Psoas muscle (tissue), 8 donors: ENCODE measurements around the gene IL23R. TPM values are rescaled to one million over a fixed set of nuclear protein-coding genes. Genes with fewer than 3 reads are reported as not detected.
"Not testable (repeated sequence)": the region's sequence is repeated elsewhere in the genome, so short reads cannot be mapped to it uniquely, and the experiment has no call there.

Source experiments
- ATAC-seq, 4 donors: fragments of 200-7000 bp; cut with Tn5 transposase; one replicate each; pipeline ENCODE4 v1.9.1; 2020; ENCODE audit warnings: moderate library complexity in 3 of 4, mild to moderate bottlenecking in 2 of 4
- DNase-seq, 2 donors: peaks; one replicate each; pipeline ENCODE4 v3.0.0-alpha.2; 2020
- H3K27ac ChIP-seq: fragments of 200-600 bp; one replicate; pipeline ENCODE4 v1.8.0; 2022
- H3K27me3 ChIP-seq, 3 donors: fragments of 200-600 bp in 1 of 3; one replicate each; pipeline versions ENCODE4 v1.6.1 to v1.8.0; 2013 to 2022; ENCODE audit warnings: low read length in 2 of 3, mild to moderate bottlenecking in 2 of 3, moderate library complexity in 1 of 3; ENCODE audit not compliant: insufficient read depth in 3 of 3
- H3K36me3 ChIP-seq, 2 donors: fragments of 200-600 bp in 1 of 2; one replicate each; pipeline versions ENCODE4 v1.6.1 to v1.8.0; 2013 to 2022; ENCODE audit warnings: low read depth in 1 of 2, mild to moderate bottlenecking in 1 of 2, moderate library complexity in 1 of 2; ENCODE audit not compliant: insufficient read depth in 1 of 2
- H3K4me1 ChIP-seq: fragments of 200-600 bp; one replicate; pipeline ENCODE4 v1.8.0; 2022
- H3K4me3 ChIP-seq: fragments of 200-600 bp; one replicate; pipeline ENCODE4 v1.8.0; 2022; ENCODE audit warnings: mild to moderate bottlenecking
- H3K9me3 ChIP-seq: fragments of 200-600 bp; one replicate; pipeline ENCODE4 v1.8.0; 2022
- WGBS, 3 donors: extraction: QIAGEN DNeasy Blood & Tissue Kit; methylation state at CpG; one replicate each; pipeline versions ENCODE4 v1.1.6 to v1.1.7; 2013; 5-methylcytosine and 5-hydroxymethylcytosine counted together
- intact Hi-C, 2 donors: fragments of 100-400 bp; cut with DNase I; formaldehyde crosslinking; loops; one replicate each; pipeline versions ENCODE4 v1.11.0 to v1.14.2; 2022
- polyA plus RNA-seq, 3 donors: library from polyadenylated mRNA; stranded (reverse); fragments of 200-250 nt; gene quantifications; one replicate each; pipeline ENCODE4 v1.2.3, GENCODE V29; 2013
- total RNA-seq, 4 donors: library from RNA; stranded (reverse); fragmentation: NEBNext Ultra II Directional in 2 of 4; extraction: Animal tissue kit (Norgen Biotek cat#: 25700) in 2 of 4; gene quantifications; one replicate each; pipeline versions ENCODE4 v1.2.1 to v1.2.4, GENCODE V29; 2021 to 2023
- TF ChIP-seq, protein P1 (sequence below): fragments of 200-600 bp; IDR thresholded peaks from one replicate; pipeline ENCODE4 v1.8.0; 2022; ENCODE audit warnings: antibody characterized with exemption
- donor health status: healthy with polysubstance abuse.
- donor health status: DM: no; HTN: no; CAD: no; lungs with moderate emphysema.
- donor health status: Bipolar disorder and iron deficiency.
- donor health status: healthy.
- donor health status: DM: yes; HTN: yes; CAD: no.
- donor health status: DM: no; HTN: no; CAD: no.
- donor health status: DM: no; HTN: no; CAD: no.
- donor health status: DM: yes; HTN: yes; CAD: no.

Gene IL23R
- total and polyA plus RNA-seq, 7 donors = not detected

DNA sequence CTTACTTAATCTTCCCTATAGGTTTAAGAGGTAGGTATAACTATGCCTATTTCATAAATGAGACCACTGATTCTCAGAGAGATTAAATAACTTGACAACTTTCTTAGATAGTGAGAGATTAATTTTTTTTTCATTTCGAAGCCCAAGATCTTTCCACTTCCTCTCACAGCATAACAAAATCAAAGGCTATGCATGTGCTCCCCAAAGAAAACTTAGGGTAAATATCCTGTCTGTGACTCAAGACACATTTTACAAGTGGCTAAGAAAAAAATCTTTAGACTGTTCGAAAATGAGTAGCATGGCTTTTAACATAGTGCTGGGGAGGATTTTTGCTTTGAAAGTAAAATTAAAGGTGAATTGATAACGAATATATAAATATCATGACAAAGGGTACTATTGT, 23.3 kb upstream of the IL23R start:
- Histone ChIP-seq H3K36me3 (no peaks in the 10 kb centered on the region), H3K4me3 (no peak overlapping the region), H3K9me3 (no peaks in the 10 kb centered on the region), H3K27me3 (no peaks in the 10 kb centered on the region), H3K27ac (no peak overlapping the region), H3K4me1 (no peaks in the 10 kb centered on the region)
- TF ChIP-seq, protein P1, sequence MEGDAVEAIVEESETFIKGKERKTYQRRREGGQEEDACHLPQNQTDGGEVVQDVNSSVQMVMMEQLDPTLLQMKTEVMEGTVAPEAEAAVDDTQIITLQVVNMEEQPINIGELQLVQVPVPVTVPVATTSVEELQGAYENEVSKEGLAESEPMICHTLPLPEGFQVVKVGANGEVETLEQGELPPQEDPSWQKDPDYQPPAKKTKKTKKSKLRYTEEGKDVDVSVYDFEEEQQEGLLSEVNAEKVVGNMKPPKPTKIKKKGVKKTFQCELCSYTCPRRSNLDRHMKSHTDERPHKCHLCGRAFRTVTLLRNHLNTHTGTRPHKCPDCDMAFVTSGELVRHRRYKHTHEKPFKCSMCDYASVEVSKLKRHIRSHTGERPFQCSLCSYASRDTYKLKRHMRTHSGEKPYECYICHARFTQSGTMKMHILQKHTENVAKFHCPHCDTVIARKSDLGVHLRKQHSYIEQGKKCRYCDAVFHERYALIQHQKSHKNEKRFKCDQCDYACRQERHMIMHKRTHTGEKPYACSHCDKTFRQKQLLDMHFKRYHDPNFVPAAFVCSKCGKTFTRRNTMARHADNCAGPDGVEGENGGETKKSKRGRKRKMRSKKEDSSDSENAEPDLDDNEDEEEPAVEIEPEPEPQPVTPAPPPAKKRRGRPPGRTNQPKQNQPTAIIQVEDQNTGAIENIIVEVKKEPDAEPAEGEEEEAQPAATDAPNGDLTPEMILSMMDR = no peak
- intact Hi-C loops = no loop called here
- WGBS, 3 donors = 70 to 75% (median 74%) methylated on average over 3 of the region's 3 CpGs
- no peak for ATAC-seq
- no peak for DNase-seq

DNA sequence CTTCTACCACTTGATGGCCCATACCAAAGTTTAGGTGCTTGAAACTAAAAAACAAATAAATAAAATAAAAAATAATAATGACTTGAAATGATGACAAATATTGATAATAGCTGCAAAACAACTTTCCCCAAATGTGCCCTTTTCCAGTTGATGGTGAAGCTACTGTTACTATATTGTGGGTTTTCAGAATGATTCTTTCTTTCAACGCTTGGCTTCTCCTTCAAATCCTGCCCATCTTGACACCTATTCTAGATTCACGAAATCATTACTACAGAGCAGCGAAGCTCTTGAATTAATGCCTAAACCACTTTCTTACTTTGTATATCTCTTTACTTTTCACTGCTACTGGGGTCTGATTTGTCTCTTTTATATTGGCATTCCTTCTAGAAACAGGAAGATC, 22.3 kb upstream of the IL23R start:
- H3K4me1 ChIP-seq = no peaks in the 10 kb centered on the region
- no peak for DNase-seq
- ATAC-seq = no peak
- no peak overlapping the region for H3K4me3 ChIP-seq
- H3K27ac ChIP-seq = no peak overlapping the region
- H3K27me3 ChIP-seq = no peaks in the 10 kb centered on the region
- WGBS, 3 donors = 88 to 97% (median 89%) methylated on average over 3 of the region's 3 CpGs
- intact Hi-C loops = no loop called here
- TF ChIP-seq, protein P1 = no peak
- no peaks in the 10 kb centered on the region for H3K36me3 ChIP-seq
- H3K9me3 ChIP-seq = no peaks in the 10 kb centered on the region

DNA sequence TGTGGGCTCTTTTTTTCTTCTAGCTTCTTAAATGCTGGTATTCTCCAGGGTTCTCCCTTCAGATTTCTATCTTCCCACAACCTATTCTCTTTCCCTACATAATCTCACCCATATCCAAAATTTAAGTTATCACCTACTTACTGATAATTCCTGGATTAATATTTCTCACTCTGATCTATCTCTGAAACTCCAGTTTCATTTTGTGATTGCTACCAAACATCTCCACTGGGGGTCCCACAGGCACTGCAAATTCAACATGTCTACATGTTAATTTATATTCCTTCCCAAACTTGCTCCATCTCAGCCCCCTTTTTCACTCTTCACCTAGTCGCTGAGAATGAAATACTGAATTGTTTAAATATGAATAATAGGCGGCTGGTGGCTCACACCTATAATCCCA, 21.6 kb upstream of the IL23R start:
- TF ChIP-seq, protein P1 = no peak
- no peaks in the 10 kb centered on the region for H3K36me3 ChIP-seq
- no peaks in the 10 kb centered on the region for H3K27me3 ChIP-seq
- DNase-seq (no peak), ATAC-seq (no peak)
- H3K27ac ChIP-seq = no peak overlapping the region
- H3K9me3 ChIP-seq = no peaks in the 10 kb centered on the region
- no peaks in the 10 kb centered on the region for H3K4me1 ChIP-seq
- intact Hi-C loops = loop anchor here in 1 of 2 donors (5.0 kb wide), 1 partner anchor 377 kb away; no protein-coding TSS in a partner anchor
- H3K4me3 ChIP-seq = no peak overlapping the region
- whole genome bisulfite sequencing, 3 donors = 79 to 86% (median 85%) methylated on average over 2 of the region's 2 CpGs

GRCh38 chr1:67146101-67146500, 20.2 kb upstream of the IL23R start:
- H3K36me3 ChIP-seq = no peaks in the 10 kb centered on the region
- WGBS, 3 donors = 80 to 90% (median 82%) methylated on average over 3 of the region's 3 CpGs
- TF ChIP-seq, protein P1 = no peak
- no peaks in the 10 kb centered on the region for H3K27me3 ChIP-seq
- no peaks in the 10 kb centered on the region for H3K4me1 ChIP-seq
- no peaks in the 10 kb centered on the region for H3K9me3 ChIP-seq
- intact Hi-C loops = loop anchor here in 1 of 2 donors (5.0 kb wide), 1 partner anchor 379 kb away; no protein-coding TSS in a partner anchor
- no peak overlapping the region for H3K27ac ChIP-seq
- ATAC-seq (no peak), DNase-seq (no peak)
- no peak overlapping the region for H3K4me3 ChIP-seq

- no peak overlapping the region for H3K4me3 ChIP-seq
These were observed 19.7 kb upstream of the IL23R start for GRCh38 chr1:67146539-67146938.

GRCh38 chr1:67147973-67148372, 18.3 kb upstream of the IL23R start:
- not testable (repeated sequence) for ATAC-seq, DNase-seq, H3K36me3 ChIP-seq, H3K27ac ChIP-seq, H3K4me3 ChIP-seq, H3K9me3 ChIP-seq, H3K27me3 ChIP-seq, H3K4me1 ChIP-seq
- intact Hi-C loops = loop anchor here (2.0 to 5.0 kb wide), 3 partner anchors 151 to 383 kb away; no protein-coding TSS in a partner anchor
- WGBS, 3 donors = 85 to 91% (median 90%) methylated on average over 20 of the region's 20 CpGs

More at GRCh38 chr1:67146539-67146938, 19.7 kb upstream of the IL23R start:
- H3K27me3 ChIP-seq = no peaks in the 10 kb centered on the region
- H3K4me1 ChIP-seq = no peaks in the 10 kb centered on the region
- 91 to 95% (median 93%) methylated on average over 3 of the region's 3 CpGs for WGBS, 3 donors
- TF ChIP-seq, protein P1 = no peak
- DNase-seq (no peak), ATAC-seq (no peak)
- no peaks in the 10 kb centered on the region for H3K36me3 ChIP-seq
- intact Hi-C loops = loop anchor here in 1 of 2 donors (5.0 kb wide), 1 partner anchor 379 kb away; no protein-coding TSS in a partner anchor
- H3K9me3 ChIP-seq = no peaks in the 10 kb centered on the region
- no peak overlapping the region for H3K27ac ChIP-seq
